Ascending aorta (tissue), 2 donors: ENCODE results near the gene IRF2. TPM values are rescaled to one million over a fixed set of nuclear protein-coding genes. Genes with fewer than 3 reads are reported as not detected.
"Not testable (repeated sequence)": the region's sequence is repeated elsewhere in the genome, so short reads cannot be mapped to it uniquely, and the experiment has no call there.

ENCODE experiments used
- DNase-seq, 2 donors: peaks; one replicate each; pipeline ENCODE4 v3.0.0-alpha.2; 2019; ENCODE audit warnings: low spot score in 2 of 2
- H3K27ac ChIP-seq, 2 donors: fragments of 200-600 bp; sonication (generic); one replicate each; pipeline ENCODE4 v1.5.1; 2016 to 2017; ENCODE audit warnings: mild to moderate bottlenecking in 1 of 2
- H3K27me3 ChIP-seq: fragments of 200-600 bp; sonication (generic); one replicate; pipeline ENCODE4 v1.5.1; 2017
- H3K36me3 ChIP-seq, 2 donors: fragments of 200-600 bp; sonication (generic); one replicate each; pipeline ENCODE4 v1.5.1; 2016
- H3K4me1 ChIP-seq, 2 donors: fragments of 200-600 bp; sonication (generic); one replicate each; pipeline ENCODE4 v1.5.1; 2016 to 2017; ENCODE audit warnings: mild to moderate bottlenecking in 1 of 2
- H3K4me3 ChIP-seq, 2 donors: fragments of 200-600 bp; sonication (generic); one replicate each; pipeline ENCODE4 v1.5.1; 2016 to 2017; ENCODE audit warnings: mild to moderate bottlenecking in 1 of 2
- H3K9me3 ChIP-seq, 2 donors: fragments of 200-600 bp; sonication (generic); one replicate each; pipeline ENCODE4 v1.5.1; 2016
- intact Hi-C: fragments of 100-400 bp; cut with DNase I; formaldehyde crosslinking; loops from one replicate; pipeline ENCODE4 v1.15.1; 2023
- total RNA-seq: library from RNA; depleted of rRNA; stranded (reverse); fragments of >200 nt; gene quantifications from one replicate; pipeline ENCODE4 v1.1.0, GENCODE V29; 2016
- TF ChIP-seq, protein P1 (sequence below), 3 experiments: fragments of 200-600 bp in 2 of 3; fragments of 450-650 bp in 1 of 3; sonication (generic) in 2 of 3; IDR thresholded peaks; one replicate each; pipeline ENCODE4 v1.5.1; 2016 to 2019; ENCODE audit warnings: antibody characterized with exemption in 3 of 3, mild to moderate bottlenecking in 1 of 3, moderate library complexity in 1 of 3

IRF2 gene
- total RNA-seq, 1 donor from 2014 or later, result 39.6 TPM

DNA sequence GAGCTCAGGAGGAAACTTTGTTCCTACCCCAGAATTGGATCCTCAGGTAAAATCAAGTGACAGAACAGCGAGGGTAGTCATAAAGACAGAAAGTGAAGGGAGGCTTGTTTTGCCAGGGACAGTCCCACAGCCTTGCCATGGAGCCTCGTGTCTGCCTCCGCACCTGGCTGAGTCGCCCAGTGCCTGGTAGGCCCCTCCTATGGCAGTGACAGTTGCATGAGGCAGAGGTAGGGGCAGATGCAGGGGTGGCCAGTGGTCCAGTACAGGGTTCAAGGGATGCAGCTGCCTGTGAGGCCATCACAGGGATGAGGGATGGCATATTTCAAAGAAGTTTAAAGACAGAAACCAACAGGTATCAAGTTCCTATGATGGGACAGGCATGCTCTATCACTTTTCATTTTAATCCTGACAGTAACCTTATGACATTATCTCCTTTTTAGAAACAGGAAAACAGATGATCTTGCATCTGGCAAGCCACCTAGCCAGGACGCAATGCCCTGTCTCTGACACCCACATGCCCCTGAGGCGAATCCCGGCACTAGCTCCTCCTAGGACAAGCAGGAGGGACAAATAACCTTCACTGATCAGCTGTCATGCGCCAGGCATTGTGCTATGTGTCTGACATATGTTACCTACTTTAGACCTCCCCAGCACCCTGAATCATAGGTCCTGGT, 129.3 kb downstream of the IRF2 start:
- H3K27me3 ChIP-seq, result no peaks in the 10 kb centered on the region
- intact Hi-C loops, result loop anchor here (5.0 kb wide), 1 partner anchor 192 kb away; no protein-coding TSS in a partner anchor
- H3K4me1 ChIP-seq, result no peaks in the 10 kb centered on the region
- peak overlapping the region in 1 of 2 donors; percentile 41 for H3K27ac ChIP-seq
- no peaks in the 10 kb centered on the region for H3K9me3 ChIP-seq
- DNase-seq, result no peak
- H3K36me3 ChIP-seq, result no peaks in the 10 kb centered on the region
- TF ChIP-seq, protein P1, sequence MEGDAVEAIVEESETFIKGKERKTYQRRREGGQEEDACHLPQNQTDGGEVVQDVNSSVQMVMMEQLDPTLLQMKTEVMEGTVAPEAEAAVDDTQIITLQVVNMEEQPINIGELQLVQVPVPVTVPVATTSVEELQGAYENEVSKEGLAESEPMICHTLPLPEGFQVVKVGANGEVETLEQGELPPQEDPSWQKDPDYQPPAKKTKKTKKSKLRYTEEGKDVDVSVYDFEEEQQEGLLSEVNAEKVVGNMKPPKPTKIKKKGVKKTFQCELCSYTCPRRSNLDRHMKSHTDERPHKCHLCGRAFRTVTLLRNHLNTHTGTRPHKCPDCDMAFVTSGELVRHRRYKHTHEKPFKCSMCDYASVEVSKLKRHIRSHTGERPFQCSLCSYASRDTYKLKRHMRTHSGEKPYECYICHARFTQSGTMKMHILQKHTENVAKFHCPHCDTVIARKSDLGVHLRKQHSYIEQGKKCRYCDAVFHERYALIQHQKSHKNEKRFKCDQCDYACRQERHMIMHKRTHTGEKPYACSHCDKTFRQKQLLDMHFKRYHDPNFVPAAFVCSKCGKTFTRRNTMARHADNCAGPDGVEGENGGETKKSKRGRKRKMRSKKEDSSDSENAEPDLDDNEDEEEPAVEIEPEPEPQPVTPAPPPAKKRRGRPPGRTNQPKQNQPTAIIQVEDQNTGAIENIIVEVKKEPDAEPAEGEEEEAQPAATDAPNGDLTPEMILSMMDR (IDR thresholded peaks at IDR 0.05), result no peak
- H3K4me3 ChIP-seq, result no peak overlapping the region

DNA sequence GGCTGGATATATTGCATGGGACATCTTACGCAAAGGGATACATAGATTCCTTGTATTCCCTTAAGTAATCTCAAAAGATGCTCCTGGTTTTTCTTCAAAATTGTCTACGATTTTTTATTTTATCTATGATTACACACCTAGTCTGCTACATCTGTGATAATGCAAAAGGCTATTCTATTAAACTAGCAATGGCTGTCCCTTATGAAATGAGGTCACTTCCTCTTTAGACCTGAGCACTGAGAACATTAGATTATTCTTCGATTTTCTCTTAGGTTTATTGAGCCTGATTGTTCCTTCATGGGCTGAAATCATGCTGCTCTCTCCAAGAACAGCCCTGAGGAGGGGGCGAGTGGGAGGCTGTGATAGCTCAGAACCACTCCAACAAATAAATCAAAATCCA, 129.9 kb downstream of the IRF2 start:
- no peak overlapping the region for H3K27ac ChIP-seq
- TF ChIP-seq, protein P1 (IDR thresholded peaks at IDR 0.05), result no peak
- no peak overlapping the region for H3K4me3 ChIP-seq
- intact Hi-C loops, result loop anchor here (5.0 kb wide), 1 partner anchor 193 kb away; no protein-coding TSS in a partner anchor
- no peaks in the 10 kb centered on the region for H3K4me1 ChIP-seq
- H3K9me3 ChIP-seq, result no peaks in the 10 kb centered on the region
- H3K27me3 ChIP-seq, result no peaks in the 10 kb centered on the region
- H3K36me3 ChIP-seq, result no peaks in the 10 kb centered on the region
- DNase-seq, result no peak

DNA sequence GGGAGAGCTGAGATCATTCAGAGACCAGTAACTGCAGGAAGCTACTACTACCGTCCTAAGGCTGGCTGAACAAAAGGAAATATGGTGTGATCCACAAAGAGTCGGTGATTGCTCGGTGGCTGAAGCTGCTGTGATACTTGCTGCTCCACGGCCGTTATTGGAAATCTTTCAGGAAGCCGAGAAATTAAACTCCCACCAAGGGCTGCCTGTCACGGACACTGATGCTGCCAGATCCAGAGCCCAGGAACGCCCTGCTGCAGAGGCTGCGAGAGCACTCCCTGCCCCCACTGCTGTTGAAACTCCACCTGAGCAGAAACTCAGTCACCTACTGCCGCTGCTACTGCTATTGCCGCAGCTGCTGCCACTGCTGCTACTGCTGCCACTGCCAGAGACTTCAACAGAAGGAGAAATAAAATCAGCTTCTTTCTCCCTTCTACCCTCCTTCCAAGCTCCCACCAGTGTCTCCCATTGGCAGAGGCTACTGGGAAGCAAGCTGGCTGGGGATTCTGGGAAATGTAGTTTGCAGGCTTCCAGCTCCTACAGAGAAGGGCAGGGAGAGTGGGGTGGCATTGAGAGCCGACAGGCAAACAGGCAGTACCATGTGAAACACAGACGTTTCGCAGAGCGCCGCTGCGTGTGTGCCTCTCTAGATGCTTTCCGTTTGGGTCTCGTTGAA, 130.7 kb downstream of the IRF2 start:
- peak overlapping the region in 1 of 2 donors; percentile 58 for H3K27ac ChIP-seq

DNA sequence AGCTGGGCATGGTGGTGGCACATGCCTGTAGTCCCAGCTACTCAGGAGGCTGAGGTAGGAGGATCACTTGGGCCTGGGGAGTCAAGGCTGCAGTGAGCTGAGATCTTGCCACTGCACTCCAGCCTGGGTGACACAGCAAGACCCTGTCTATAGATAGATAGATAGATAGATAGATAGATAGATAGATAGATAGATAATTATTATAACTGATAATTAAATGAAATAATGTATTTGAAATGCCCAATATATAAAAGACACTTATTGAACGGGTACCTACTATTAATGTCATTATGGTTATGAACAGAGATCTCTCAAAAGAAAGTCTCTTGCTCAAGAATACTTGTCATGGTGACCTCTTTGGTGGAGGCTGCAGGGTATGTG, 131.5 kb downstream of the IRF2 start:
- peak overlapping the region; percentile 53 to 75 for H3K4me3 ChIP-seq
- not testable (repeated sequence) for H3K27me3 ChIP-seq, DNase-seq, H3K4me1 ChIP-seq, H3K36me3 ChIP-seq, H3K27ac ChIP-seq, H3K9me3 ChIP-seq
- intact Hi-C loops, result loop anchor here (5.0 kb wide), 1 partner anchor 194 kb away; no protein-coding TSS in a partner anchor

More for the DNA sequence above, 130.7 kb downstream of the IRF2 start:
- Histone ChIP-seq H3K27me3 (no peaks in the 10 kb centered on the region), H3K36me3 (no peaks in the 10 kb centered on the region), H3K4me1 (no peaks in the 10 kb centered on the region), H3K4me3 (peak overlapping the region; percentile 53 to 75), H3K9me3 (no peaks in the 10 kb centered on the region)
- peak; percentile 48 to 85 for DNase-seq
- TF ChIP-seq, protein P1 (IDR thresholded peaks at IDR 0.05), result no peak
- intact Hi-C loops, result loop anchor here (5.0 kb wide), 1 partner anchor 194 kb away; no protein-coding TSS in a partner anchor

DNA sequence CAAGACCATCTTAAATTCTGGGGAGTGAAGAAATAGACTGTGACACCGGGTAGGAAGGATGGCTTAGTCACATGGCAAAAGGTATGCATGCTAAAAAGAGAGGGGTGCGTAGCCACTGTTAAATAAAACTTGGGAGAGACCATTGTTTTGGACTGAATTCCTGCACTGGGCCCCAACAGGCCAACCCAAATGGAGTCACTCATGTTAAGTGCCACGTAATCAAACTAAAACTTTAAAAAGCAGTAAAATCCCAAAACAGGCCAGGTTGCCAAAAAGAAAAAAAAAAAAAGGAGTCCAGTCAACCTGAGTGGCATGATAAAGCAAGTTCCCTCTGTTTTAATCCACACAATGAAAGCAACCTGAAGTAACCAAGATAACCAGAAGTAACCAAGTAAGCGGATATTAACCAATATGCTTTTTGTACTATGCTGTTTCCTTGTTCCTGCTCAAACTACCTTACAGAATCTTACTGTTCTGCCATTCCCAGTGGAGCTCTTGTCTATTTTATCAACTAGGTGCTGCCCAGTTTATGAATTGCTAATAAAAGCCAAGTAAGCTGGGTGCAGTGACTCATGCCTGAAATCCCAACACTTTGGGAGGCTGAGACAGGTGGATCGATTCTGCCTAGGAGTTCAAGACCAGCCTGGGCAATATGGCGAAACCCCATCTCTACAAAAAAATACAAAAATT, 132.0 kb downstream of the IRF2 start:
- Histone ChIP-seq H3K4me1 (no peaks in the 10 kb centered on the region), H3K4me3 (no peak overlapping the region), H3K27ac (no peak overlapping the region), H3K36me3 (no peaks in the 10 kb centered on the region), H3K27me3 (no peaks in the 10 kb centered on the region), H3K9me3 (peaks cover 0 to 7% of the 10 kb centered on the region in 2 donors)
- intact Hi-C loops, result loop anchor here (5.0 kb wide), 1 partner anchor 195 kb away; no protein-coding TSS in a partner anchor
- TF ChIP-seq, protein P1 (IDR thresholded peaks at IDR 0.05), result no peak
- DNase-seq, result no peak

DNA sequence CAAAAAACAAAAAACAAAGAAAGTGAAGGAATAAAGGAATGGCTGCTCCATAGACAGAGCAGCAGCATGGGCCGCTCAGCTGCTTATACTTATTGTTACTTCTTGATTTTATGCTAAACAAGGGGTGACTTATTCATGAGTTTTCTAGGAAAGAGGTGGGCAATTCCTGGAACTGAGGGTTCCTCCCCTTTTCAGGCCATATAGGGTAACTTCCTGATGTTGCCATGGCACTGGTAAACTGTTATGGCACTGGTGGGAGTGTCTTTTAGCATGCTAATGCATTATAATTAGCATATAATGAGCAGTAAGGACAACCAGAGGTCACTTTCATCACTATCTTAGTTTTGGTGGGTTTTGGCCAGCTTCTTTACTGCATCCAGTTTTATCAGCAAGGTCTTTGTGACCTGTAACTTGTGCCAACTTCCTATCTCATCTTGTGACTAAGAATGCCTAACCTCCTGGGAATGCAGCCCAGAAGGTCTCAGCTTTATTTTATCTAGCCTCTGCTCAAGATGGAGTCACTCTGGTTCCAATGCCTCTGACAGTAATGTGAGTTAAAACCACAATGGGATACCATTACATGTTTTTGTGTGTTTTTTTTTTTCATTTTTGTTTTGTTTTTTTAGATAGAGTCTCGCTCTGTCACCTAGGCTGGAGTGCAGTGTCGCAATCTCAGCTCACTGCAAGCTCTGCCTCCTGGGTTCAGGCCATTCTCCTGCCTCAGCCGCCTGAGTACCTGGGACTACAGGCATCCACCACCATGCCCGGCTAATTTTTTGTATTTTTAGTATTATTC, 134.8 kb downstream of the IRF2 start:
- not testable (repeated sequence) for H3K4me1 ChIP-seq, H3K27me3 ChIP-seq, H3K9me3 ChIP-seq, H3K4me3 ChIP-seq, H3K27ac ChIP-seq, DNase-seq, H3K36me3 ChIP-seq
- intact Hi-C loops, result loop anchor here (5.0 kb wide), 1 partner anchor 198 kb away; no protein-coding TSS in a partner anchor
